ENCODE measurements around the gene IKZF2.

The IKZF2 gene

GRCh38 chr2:213152888-213153287, 1.5 kb upstream of the IKZF2 start:
- Histone ChIP-seq H3K79me2 (ENCODE audit: insufficient read depth, low read depth) (0 out of 2 replicates have a peak, but pooled peaks cover 9% of the 10 kb centered on the region), H4K20me1 (ENCODE audit: insufficient read depth) (no peaks in the 10 kb centered on the region), H3K27me3 (ENCODE audit: insufficient read depth, low read depth) (no peaks in the 10 kb centered on the region), H3K4me3 (IDR thresholded peaks at IDR 0.05; ENCODE audit: insufficient read depth, low read depth, low read length) (no peak overlapping the region), H2AFZ (ENCODE audit: low read depth) (peak overlapping the region; percentile 52; the same call in 1 of the 2 replicates), H3K27ac (peak overlapping the region; percentile 89), H3K36me3 (ENCODE audit: insufficient read depth) (no peaks in the 10 kb centered on the region), H3K4me2 (peak overlapping the region; percentile 88), H3K9ac (peak overlapping the region; percentile 86; the same call in 1 of the 2 replicates), H3K4me1 (ENCODE audit: low read depth, poor library complexity, severe bottlenecking) (peaks cover 49% of the 10 kb centered on the region)
- no peak for TF ChIP-seq CTCF (conservative IDR thresholded peaks at IDR 0.05; ENCODE audit: low read depth, low read length)

GRCh38 chr2:213152065-213152794, 818 bp upstream of the IKZF2 start:
- Histone ChIP-seq H4K20me1 (ENCODE audit: insufficient read depth) (no peaks in the 10 kb centered on the region), H3K4me3 (IDR thresholded peaks at IDR 0.05; ENCODE audit: insufficient read depth, low read depth, low read length) (peak overlapping the region; percentile 90), H3K79me2 (ENCODE audit: insufficient read depth, low read depth) (0 out of 2 replicates have a peak, but pooled peaks cover 9% of the 10 kb centered on the region), H3K9ac (peak overlapping the region; percentile 86), H3K4me2 (peak overlapping the region; percentile 88), H3K4me1 (ENCODE audit: low read depth, poor library complexity, severe bottlenecking) (peaks cover 49% of the 10 kb centered on the region), H3K27ac (peak overlapping the region; percentile 89), H3K36me3 (ENCODE audit: insufficient read depth) (no peaks in the 10 kb centered on the region), H2AFZ (ENCODE audit: low read depth) (peak overlapping the region; percentile 52), H3K27me3 (ENCODE audit: insufficient read depth, low read depth) (no peaks in the 10 kb centered on the region)
- no peak; the same call in 1 of the 2 replicates for TF ChIP-seq CTCF (conservative IDR thresholded peaks at IDR 0.05; ENCODE audit: low read depth, low read length)

- TF ChIP-seq CTCF (conservative IDR thresholded peaks at IDR 0.05; ENCODE audit: low read depth, low read length) = no peak
- Histone ChIP-seq H3K27me3 (ENCODE audit: insufficient read depth, low read depth) (no peaks in the 10 kb centered on the region), H3K4me1 (ENCODE audit: low read depth, poor library complexity, severe bottlenecking) (peaks cover 40% of the 10 kb centered on the region), H3K4me2 (peak overlapping the region; percentile 69), H3K27ac (peak overlapping the region; percentile 70; the same call in 1 of the 2 replicates), H3K9ac (peak overlapping the region; percentile 57; the same call in 1 of the 2 replicates), H2AFZ (ENCODE audit: low read depth) (peak overlapping the region; percentile 70; the same call in 1 of the 2 replicates), H3K36me3 (ENCODE audit: insufficient read depth) (no peaks in the 10 kb centered on the region), H4K20me1 (ENCODE audit: insufficient read depth) (no peaks in the 10 kb centered on the region), H3K4me3 (IDR thresholded peaks at IDR 0.05; ENCODE audit: insufficient read depth, low read depth, low read length) (no peak overlapping the region), H3K79me2 (ENCODE audit: insufficient read depth, low read depth) (0 out of 2 replicates have a peak, but pooled peaks cover 9% of the 10 kb centered on the region)
These were observed 906 bp downstream of the IKZF2 start for GRCh38 chr2:213150315-213151097.

- Histone ChIP-seq H3K4me3 (IDR thresholded peaks at IDR 0.05; ENCODE audit: insufficient read depth, low read depth, low read length) (no peak overlapping the region), H2AFZ (ENCODE audit: low read depth) (peak overlapping the region; percentile 25; the same call in 1 of the 2 replicates), H3K27me3 (ENCODE audit: insufficient read depth, low read depth) (no peaks in the 10 kb centered on the region), H3K79me2 (ENCODE audit: insufficient read depth, low read depth) (0 out of 2 replicates have a peak, but pooled peaks cover 9% of the 10 kb centered on the region), H3K4me2 (peak overlapping the region; percentile 69), H3K4me1 (ENCODE audit: low read depth, poor library complexity, severe bottlenecking) (peaks cover 40% of the 10 kb centered on the region), H4K20me1 (ENCODE audit: insufficient read depth) (no peaks in the 10 kb centered on the region), H3K9ac (peak overlapping the region; percentile 36; the same call in 1 of the 2 replicates), H3K27ac (0 out of 2 replicates have a peak overlapping the region, but pooled peaks have one; percentile 15), H3K36me3 (ENCODE audit: insufficient read depth) (no peaks in the 10 kb centered on the region)
- TF ChIP-seq CTCF (conservative IDR thresholded peaks at IDR 0.05; ENCODE audit: low read depth, low read length) = no peak
These were observed 1.5 kb downstream of the IKZF2 start for GRCh38 chr2:213149949-213150314.
